Endometrial microvascular endothelial cells (primary cell): Measurements from ENCODE around the gene TFCP2L1. TPM values are rescaled to one million over a fixed set of nuclear protein-coding genes. Genes with fewer than 3 reads are reported as not detected.

Source experiments
- in situ Hi-C: cut with HindIII; loops from 2 replicates; pipeline ENCODE4 v1.10.0; 2017; ENCODE audit warnings: low sequenced_read_pairs, low pct_unique_long_range_greater_than_20kb; ENCODE audit errors: inconsistent ontology term
- total RNA-seq: library from RNA; depleted of rRNA; stranded (reverse); fragments of >200 nt; gene quantifications from one replicate; pipeline ENCODE4 v1.2.3, GENCODE V29; 2015; ENCODE audit errors: inconsistent ontology term

The TFCP2L1 gene
- total RNA-seq, 1 donor from 2014 or later: not detected

DNA sequence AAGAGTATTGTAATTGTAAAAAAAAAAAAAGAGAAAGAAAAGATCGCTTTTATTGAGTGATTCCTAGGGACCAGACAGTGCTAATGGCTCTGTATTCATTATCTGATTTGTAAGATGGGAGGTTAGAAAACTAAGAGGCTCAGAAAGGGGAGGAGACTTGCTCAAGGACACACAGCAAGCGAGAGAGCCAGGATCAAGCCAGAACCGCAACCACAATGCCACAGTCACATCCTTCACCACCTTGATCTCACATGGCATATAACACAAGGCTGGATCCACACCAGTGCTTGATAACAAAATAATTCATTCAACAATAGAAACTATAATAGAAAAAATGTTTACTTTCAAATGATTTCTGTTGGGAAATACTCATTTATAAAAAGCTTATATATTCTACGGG lies 37.5 kb downstream of the TFCP2L1 start:
- in situ Hi-C loops: no loop called here

DNA sequence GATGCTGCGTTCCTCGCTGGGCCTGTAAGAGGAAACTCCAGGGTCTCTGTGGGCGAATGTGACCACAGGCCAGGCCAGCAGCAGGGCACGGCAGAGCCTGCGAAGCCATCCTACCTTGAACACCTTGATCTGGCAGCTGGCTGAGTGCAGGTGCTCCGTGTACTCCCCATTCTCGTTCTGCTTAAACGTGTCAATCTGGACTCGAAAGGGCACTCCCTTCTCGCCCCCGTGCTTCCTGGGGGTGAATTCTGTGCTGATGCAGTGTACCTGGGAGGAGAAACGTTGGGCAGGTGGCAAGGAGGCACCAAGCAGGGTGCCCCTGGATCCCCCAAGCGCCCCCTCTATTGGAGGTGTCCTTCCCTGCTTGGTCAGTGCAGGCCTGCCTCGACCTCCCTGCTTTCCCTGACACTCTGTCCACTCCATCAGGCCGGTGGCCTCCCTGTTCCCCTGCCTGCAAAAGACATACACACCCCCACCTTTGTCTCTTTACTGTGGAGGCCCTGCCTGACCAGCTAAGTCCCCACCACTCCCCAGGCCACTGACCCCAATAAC lies 38.2 kb downstream of the TFCP2L1 start:
- in situ Hi-C loops: no loop called here

GRCh38 chr2:121245913-121246312 lies 39.1 kb downstream of the TFCP2L1 start:
- in situ Hi-C loops: no loop called here

DNA sequence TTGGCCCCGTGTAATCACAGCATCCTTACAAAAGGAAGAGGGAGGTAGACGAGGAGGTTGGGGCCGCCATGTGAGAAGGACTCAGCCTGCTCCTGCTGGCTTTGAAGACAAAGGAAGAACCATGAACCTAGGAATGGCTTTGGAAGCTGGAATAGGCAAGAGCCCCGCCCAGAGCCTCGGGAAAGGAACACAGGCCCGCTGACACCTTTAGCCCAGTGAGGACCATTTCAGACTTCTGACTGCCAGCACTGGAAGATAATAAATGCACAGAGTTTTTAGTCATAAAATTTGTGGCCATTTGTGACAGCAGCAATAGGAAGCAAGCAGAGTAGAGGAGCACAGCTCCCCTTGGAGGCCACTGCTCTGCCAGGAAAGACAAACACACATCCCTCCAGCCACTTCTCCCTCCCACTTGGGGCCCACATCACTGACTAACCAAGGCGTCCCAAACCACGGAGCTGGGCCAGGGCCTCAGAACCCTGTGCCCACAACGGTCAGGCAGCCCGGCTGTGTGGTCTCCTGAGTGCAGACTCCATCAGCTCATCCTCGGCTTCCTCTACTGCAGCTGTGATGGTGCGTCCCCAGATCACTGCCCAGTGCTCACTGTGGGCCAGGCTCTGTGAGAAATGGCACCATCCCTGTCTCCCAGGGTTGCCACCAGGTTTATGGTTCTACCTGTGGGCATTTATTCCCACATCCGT lies 39.7 kb downstream of the TFCP2L1 start:
- in situ Hi-C loops: no loop called here

DNA sequence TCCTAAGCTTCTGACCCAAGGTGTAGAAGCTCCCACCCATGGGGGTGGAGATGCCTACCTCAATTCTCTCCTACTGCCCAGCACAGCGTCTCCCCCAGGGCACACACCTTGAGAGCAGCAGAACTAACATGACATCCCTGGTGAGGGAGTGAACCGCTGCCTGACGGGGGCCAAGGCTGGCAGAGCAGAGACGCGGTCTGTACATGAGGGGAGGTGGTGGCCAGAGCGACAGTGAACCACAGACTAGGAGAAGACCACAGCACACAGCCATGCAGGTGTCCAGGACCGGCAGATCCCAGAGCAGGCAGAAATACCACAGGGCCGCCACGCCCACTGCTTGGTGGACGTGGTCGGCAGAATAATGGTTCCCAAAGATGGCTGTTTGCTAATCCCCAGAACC lies 40.4 kb downstream of the TFCP2L1 start:
- in situ Hi-C loops: no loop called here

DNA sequence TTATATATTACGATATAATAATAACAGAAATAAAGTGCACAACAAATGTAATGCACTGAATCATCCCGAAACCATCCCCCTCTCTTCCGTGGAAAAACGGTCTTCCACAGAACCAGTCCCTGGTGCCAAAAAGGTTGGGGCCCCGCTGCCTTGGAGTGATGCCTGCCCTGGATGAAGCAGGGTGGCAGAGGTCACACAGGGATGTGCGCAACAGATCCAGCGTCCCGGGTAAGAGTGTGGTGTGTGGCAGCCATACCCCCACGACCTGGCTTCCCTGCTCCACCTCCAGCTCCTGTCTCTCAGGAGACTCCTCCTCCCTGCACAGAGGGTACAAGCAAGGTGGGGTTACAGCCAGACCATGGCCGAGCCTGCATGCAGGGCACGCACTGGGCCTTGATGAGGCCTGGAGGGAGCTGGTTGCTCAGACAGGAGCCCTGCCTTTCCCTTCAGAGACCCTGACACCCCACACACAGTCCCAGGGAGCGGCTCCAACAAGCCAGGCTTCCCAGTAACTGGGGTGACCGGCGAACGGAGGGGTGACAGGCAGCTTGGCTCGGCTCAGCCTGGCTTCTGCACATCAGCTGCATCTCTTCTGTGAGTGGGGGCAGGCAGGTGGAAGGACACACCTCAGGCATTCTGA lies 41.1 kb downstream of the TFCP2L1 start:
- in situ Hi-C loops: no loop called here

GRCh38 chr2:121242976-121243375 lies 42.0 kb downstream of the TFCP2L1 start:
- in situ Hi-C loops: no loop called here

- in situ Hi-C loops: no loop called here
Measured at GRCh38 chr2:121242175-121242875, 42.7 kb downstream of the TFCP2L1 start.

DNA sequence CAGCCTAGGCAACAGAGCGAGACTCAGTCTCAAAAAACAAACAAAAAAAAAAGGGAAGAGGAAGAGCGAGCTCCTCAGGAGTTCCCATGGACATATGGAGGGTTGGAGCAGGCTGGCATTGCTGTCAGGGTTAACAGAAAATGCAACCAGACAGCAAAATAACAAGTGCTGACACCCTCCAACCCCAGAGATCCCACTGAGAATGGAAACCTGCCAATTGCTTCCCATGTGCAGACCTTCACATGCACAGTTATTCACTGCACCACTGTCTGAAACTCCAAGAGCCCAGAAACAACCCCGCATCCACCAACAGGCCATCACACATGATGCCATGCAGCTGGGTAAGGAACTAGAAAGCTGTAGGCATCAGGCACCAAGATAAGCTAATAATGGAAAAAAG lies 43.5 kb downstream of the TFCP2L1 start:
- in situ Hi-C loops: no loop called here

- in situ Hi-C loops: no loop called here
Measured at GRCh38 chr2:121240436-121240835, 44.6 kb downstream of the TFCP2L1 start.

- in situ Hi-C loops: no loop called here
Measured at GRCh38 chr2:121239969-121240368, 45.0 kb downstream of the TFCP2L1 start.

GRCh38 chr2:121239471-121239870 lies 45.5 kb downstream of the TFCP2L1 start:
- in situ Hi-C loops: no loop called here

- in situ Hi-C loops: no loop called here
Measured at GRCh38 chr2:121238828-121239227, 46.2 kb downstream of the TFCP2L1 start.

DNA sequence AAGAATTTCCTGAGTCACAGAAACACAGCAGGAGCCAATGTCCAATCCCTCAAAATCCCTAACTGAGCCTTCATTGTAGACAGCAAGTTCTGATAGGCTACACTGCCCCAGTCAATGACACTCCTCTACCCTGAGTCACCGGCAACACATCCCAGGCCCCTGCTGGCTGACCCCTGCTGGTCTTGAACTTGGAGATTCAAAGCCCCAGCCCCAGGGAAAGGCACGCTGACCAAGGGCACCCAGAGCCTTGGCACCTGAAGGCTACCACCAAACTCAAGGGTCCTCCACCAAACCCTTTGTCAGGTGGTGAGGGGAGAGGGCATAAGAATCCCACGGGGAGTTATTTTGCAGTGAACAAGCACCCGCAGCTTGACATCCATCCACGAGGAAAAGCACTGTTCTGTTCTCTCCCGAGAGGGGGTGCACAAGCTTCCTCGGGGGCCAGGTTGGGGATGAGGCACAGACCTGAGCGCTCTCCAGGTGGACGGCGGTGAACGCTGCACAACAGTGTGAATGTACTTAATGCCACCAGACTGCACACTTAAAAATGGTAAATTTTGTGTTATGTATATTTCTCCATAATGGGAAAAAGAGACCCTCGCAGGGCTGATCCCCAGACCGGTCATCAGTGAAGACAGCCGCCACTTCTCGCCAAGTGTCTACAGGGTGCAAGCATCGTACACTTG lies 46.9 kb downstream of the TFCP2L1 start:
- in situ Hi-C loops: no loop called here

DNA sequence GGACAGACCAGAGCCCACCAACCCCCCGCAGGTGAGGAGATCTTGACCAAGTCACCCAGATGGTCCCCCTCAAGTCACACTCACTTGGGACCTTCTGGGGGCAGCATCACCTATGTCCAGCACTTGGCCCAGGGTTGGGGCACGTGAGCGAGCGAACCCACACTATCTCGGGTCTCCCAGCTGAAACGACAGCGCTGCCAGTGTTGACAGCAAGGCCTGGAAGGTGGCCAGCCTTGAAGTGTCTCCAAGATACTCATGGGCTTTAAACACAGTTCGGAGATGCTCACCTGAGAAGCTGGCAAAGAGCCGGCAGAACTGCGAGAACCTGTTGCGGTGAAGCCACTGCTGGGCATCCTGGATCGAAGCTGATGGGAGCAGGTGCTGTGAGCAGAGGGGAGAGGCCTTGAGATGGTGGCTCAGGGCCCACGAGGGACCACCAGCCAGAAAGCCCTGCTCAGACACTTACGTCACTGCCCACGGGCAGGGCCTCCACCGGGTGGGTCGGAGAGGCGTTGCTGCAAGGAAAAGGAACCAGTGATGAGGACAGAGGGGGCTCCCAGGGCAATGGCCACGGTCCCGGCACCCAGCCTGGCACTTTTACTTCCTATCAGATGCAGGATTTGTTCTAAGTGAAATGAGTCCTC lies 47.5 kb downstream of the TFCP2L1 start:
- in situ Hi-C loops: no loop called here

GRCh38 chr2:121236650-121237180 lies 48.3 kb downstream of the TFCP2L1 start:
- in situ Hi-C loops: no loop called here

DNA sequence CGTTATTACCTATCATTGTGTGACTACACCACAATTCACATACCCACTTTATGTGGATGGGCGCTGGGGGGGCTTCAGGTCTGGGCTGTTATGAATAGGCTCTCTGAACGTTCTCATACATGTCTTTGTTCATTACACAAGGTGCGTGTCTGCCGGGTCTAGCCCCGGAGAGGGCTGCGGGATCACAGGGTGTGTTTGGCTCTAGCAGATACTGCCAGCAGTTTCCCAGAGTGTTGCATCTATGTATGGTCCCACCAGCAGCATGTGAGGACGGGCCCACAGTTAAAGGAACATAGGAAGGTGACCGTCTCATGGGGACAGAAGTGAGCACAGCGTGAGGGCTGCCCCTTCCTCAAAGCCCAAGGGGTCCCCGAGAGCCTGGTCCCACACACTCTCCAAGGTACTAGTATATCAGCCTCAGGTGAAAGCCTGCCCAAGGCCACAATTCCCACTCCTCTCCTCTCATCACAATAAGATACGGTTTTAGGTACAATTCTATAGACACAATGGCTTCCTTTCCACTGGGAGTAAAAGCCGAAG lies 48.8 kb downstream of the TFCP2L1 start:
- in situ Hi-C loops: no loop called here

GRCh38 chr2:121235542-121235941 lies 49.5 kb downstream of the TFCP2L1 start:
- in situ Hi-C loops: no loop called here
